Measurements from ENCODE around the gene TIMP3.

Gene TIMP3

GRCh38 chr22:32814285-32814860 is 12.9 kb downstream of the TIMP3 start:
- ChIA-PET CTCF (interaction anchor here (0.9 to 7.5 kb wide), 5 partner anchors 9 to 154 kb away, joined by 3 to 38 read pairs (median 9); no protein-coding TSS in a partner anchor), POLR2A (interaction anchor here (1.0 kb wide), 1 partner anchor 13 kb away, joined by 4 read pairs; the partner anchor contains the start of gene TIMP3)
- no peak for TF ChIP-seq CTCF (IDR thresholded peaks at IDR 0.05; ENCODE audit: insufficient read depth, low read length, missing control alignments)
- no peak overlapping the region for H3K4me3 ChIP-seq (ENCODE audit: low read depth, low read length)
- DNase-seq (ENCODE audit: low read depth, low spot score) = no peak

DNA sequence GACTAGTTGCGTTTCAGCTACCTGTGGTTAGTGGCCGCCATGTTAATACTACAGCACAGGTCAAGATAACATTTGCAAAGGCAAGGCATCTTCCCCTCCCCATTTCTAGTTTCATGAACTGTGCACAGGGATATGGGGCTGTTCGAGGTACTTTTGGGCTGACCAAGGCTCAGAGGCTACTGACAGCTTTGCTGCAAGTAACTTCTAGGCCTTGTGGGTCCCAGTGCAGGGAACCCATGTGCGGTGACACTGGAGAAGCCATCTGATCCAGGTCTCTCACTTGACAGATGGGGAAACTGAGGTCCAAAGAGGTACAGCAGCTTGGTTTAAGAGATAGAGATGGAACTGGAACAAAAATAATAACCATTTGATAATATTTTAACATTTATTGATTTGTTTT is 13.6 kb downstream of the TIMP3 start:
- no peak overlapping the region for H3K4me3 ChIP-seq (ENCODE audit: low read depth, low read length)
- no peak for TF ChIP-seq CTCF (IDR thresholded peaks at IDR 0.05; ENCODE audit: insufficient read depth, low read length, missing control alignments)
- POLR2A ChIA-PET = interaction anchor here (0.6 kb wide), 1 partner anchor 65 kb away, joined by 3 read pairs; no protein-coding TSS in a partner anchor
- CTCF ChIA-PET = interaction anchor here (0.9 to 7.5 kb wide), 5 partner anchors 13 to 185 kb away, joined by 3 to 38 read pairs (median 7); no protein-coding TSS in a partner anchor
- no peak for DNase-seq (ENCODE audit: low read depth, low spot score)

DNA sequence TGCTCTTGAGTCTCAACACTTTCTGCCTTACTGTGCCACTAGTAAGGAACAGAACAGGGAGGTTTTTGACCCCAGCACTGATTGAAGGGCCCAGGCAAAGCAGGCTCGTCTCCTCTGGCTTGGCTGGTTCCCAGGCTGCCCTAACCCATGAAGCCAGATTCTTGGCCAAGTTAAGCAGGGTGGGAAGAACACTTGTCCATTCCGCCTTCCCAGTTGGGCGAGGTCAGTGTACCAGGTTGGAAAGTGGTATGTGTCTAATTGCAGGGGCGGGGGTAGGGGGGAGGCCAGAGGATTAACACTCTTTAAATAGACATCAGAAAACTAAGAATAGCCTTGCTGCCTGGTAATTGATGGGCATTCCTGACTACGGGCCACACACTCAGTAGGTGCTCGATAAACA is 14.4 kb downstream of the TIMP3 start:
- no peak overlapping the region for H3K4me3 ChIP-seq (ENCODE audit: low read depth, low read length)
- no peak for DNase-seq (ENCODE audit: low read depth, low spot score)
- no peak for TF ChIP-seq CTCF (IDR thresholded peaks at IDR 0.05; ENCODE audit: insufficient read depth, low read length, missing control alignments)
- ChIA-PET POLR2A (no interaction called here), CTCF (interaction anchor here (1.4 to 7.5 kb wide), 3 partner anchors 12 to 20 kb away, joined by 7 to 38 read pairs (median 9); no protein-coding TSS in a partner anchor)

- ChIA-PET POLR2A (interaction anchor here (0.9 kb wide), 1 partner anchor 16 kb away, joined by 3 read pairs; the partner anchor contains the start of gene TIMP3), CTCF (interaction anchor here (1.2 to 7.5 kb wide), 3 partner anchors 11 to 21 kb away, joined by 5 to 38 read pairs (median 5); no protein-coding TSS in a partner anchor)
- H3K4me3 ChIP-seq (ENCODE audit: low read depth, low read length) = no peak overlapping the region
- no peak for DNase-seq (ENCODE audit: low read depth, low spot score)
- TF ChIP-seq CTCF (IDR thresholded peaks at IDR 0.05; ENCODE audit: insufficient read depth, low read length, missing control alignments) = no peak
Measured at GRCh38 chr22:32817137-32817730, 15.7 kb downstream of the TIMP3 start.

GRCh38 chr22:32818446-32819115 is 17.1 kb downstream of the TIMP3 start:
- H3K4me3 ChIP-seq (ENCODE audit: low read depth, low read length) = no peak overlapping the region
- ChIA-PET POLR2A (no interaction called here), CTCF (interaction anchor here (1.4 to 7.5 kb wide), 3 partner anchors 9 to 22 kb away, joined by 3 to 38 read pairs (median 5); no protein-coding TSS in a partner anchor)
- no peak for TF ChIP-seq CTCF (IDR thresholded peaks at IDR 0.05; ENCODE audit: insufficient read depth, low read length, missing control alignments)
- no peak for DNase-seq (ENCODE audit: low read depth, low spot score)

GRCh38 chr22:32819120-32819519 is 17.6 kb downstream of the TIMP3 start:
- H3K4me3 ChIP-seq (ENCODE audit: low read depth, low read length) = no peak overlapping the region
- TF ChIP-seq CTCF (IDR thresholded peaks at IDR 0.05; ENCODE audit: insufficient read depth, low read length, missing control alignments) = no peak
- DNase-seq (ENCODE audit: low read depth, low spot score) = no peak
- CTCF ChIA-PET = interaction anchor here (1.4 to 7.5 kb wide), 2 partner anchors 9 to 23 kb away, joined by 3 to 38 read pairs; no protein-coding TSS in a partner anchor
- POLR2A ChIA-PET = no interaction called here
